Measurements from ENCODE around the gene CDC42BPA.

GRCh38 chr1:227032396-227032795, 285.9 kb downstream of the CDC42BPA start:
- TF ChIP-seq CTCF (IDR thresholded peaks at IDR 0.05) (no peak), ZFX (IDR thresholded peaks at IDR 0.05; ENCODE audit: borderline replicate concordance) (no peak)

Data from 22Rv1 (cell line).